HG02970 (cell line): ENCODE measurements around the gene KEL.

ENCODE experiments used
- ATAC-seq: cut with Tn5 transposase; IDR thresholded peaks from one replicate; pipeline ENCODE4 v1.9.1; 2021; ENCODE audit warnings: mild to moderate bottlenecking, moderate library complexity, moderate number of reproducible peaks; ENCODE audit not compliant: unreplicated experiment, low FRiP score

KEL gene

GRCh38 chr7:142963993-142964392 is 1.8 kb upstream of the KEL start:
- ATAC-seq: no peak

- ATAC-seq: no peak
Observed at GRCh38 chr7:142962991-142963390, 828 bp upstream of the KEL start.

DNA sequence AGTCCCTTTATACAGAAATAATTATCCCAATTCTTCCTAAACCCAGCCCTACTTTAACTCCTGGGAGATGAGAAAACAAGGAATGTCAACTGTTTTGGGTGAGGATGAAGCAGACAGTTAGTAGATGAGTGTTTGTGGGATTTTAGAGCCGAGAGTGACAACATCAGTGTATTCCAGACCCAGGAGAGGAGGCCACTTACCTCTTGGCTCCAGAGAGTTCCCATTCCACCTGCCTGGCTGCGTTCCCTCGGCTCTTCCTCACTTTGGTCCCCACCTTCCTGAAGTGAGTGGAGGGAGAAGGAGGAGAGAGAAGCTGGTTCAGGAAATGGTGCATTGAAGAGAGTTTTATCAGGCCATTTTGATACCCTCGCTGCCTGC is 579 bp downstream of the KEL start:
- ATAC-seq: no peak

- ATAC-seq: no peak
Observed at GRCh38 chr7:142960955-142961512, 1.1 kb downstream of the KEL start.

GRCh38 chr7:142959202-142959601 is 3.0 kb downstream of the KEL start:
- ATAC-seq: no peak

- ATAC-seq: no peak
Observed at GRCh38 chr7:142957723-142958122, 4.4 kb downstream of the KEL start.

GRCh38 chr7:142956951-142957623 is 5.1 kb downstream of the KEL start:
- no peak for ATAC-seq

GRCh38 chr7:142954680-142955268 is 7.4 kb downstream of the KEL start:
- no peak for ATAC-seq

DNA sequence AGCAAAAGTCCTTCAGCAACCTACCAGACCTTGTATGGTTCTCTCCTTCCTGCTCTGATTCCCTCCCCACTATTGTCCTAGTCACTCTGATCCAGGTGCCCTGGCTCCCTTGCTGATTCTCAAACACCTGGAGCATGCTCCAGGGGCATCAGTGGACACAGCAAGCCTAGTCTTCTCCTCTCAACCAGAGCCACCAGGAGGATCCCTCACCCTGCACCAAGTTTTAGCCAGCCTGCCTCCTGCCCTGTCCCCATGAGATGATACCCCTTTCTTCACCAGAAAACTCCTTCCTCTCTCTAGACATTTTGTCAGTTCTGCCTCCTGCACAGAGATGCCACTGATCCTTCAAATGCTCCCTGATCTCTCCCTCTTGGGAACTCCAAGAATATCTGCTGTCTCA is 11.9 kb downstream of the KEL start:
- no peak for ATAC-seq

- no peak for ATAC-seq
Observed at GRCh38 chr7:142948603-142949002, 13.6 kb downstream of the KEL start.

GRCh38 chr7:142945001-142945400 is 17.2 kb downstream of the KEL start:
- ATAC-seq: no peak

- ATAC-seq: no peak
Observed at GRCh38 chr7:142943706-142944268, 18.4 kb downstream of the KEL start.

DNA sequence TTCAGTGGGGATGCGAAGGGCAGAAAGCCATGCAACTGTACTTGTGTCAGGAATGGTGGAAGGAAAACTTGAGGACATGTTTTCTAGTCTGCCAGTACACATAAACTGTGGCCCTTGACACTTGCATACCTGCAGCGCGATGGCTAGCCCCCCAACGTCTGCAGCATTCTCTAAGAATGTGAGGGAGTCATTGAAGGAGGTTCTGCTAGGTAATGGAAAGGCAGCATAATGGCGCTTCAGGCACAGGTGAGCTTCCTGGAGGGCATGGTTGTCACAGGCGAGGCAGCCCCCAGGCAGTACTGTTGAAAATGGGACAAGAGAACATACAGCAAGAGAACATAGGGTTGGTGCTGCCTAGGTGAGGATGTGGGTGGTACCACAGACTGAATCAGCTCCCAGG is 19.4 kb downstream of the KEL start:
- no peak for ATAC-seq

DNA sequence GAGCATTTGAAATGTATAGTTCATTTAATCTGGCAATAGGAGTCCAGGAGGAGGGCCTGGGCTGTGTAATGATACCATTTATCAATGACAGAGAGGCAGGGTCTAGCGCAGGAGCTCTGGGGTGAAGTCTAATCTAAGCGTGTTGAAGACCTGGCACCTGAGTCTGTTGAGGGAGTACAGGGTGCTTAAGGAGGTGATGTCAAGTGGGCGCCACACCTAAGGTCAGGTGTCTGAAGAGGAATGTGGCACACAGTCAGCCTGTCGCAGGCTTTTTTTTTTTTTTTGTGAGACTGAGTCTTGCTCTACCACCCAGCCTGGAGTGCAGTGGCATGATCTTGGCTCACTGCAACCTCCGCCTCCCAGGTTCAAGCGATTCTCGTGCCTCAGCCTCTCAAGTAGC is 20.6 kb downstream of the KEL start:
- ATAC-seq: no peak

DNA sequence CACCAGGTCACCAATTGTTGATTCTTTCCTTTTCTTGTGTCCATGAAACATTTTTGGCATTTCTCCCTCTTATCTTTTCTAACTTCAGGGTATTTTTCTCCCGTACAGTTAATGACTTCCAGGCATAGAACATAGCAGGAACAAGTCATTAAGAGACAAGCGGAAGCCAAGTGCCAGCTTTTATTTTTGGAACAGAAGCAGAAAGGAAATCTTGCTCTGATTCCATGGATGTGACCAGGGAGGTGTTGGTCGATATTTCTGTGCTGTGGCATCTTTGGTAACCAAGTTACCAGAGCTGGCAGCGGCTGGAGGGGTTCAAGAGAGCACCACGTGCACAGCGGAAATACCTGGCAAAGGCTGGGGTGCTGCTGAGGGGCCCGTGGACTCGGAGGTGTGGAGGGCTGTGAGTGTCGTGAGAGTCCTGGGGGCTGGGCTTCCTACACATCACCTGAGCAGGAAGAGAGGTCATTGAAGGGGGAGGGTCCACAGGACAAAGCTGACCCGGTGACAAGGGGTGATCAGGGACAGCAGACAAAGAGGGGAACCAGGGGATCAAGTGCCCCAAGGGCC is 21.1 kb downstream of the KEL start:
- ATAC-seq: no peak

- no peak for ATAC-seq
Observed at GRCh38 chr7:142939226-142939910, 22.8 kb downstream of the KEL start, which contains the start of gene LLCFC1. Gene LLCFC1 (plus strand): TSS chr7:142939484. CDS start chr7:142939622, 138 bp downstream.

- no peak for ATAC-seq
Observed at GRCh38 chr7:142938611-142939010, 23.6 kb downstream of the KEL start.

GRCh38 chr7:142935941-142936565 is 26.1 kb downstream of the KEL start:
- no peak for ATAC-seq

GRCh38 chr7:142934056-142934455 is 28.1 kb downstream of the KEL start:
- ATAC-seq: no peak

- ATAC-seq: no peak
Observed at GRCh38 chr7:142933624-142934023, 28.5 kb downstream of the KEL start, which contains the start of gene TRPV5. Gene TRPV5 (minus strand): TSS chr7:142933746. CDS start chr7:142933459, 287 bp downstream.
